HG02840 (cell line): ENCODE measurements around the gene TLCD1.

Experiments used
- ATAC-seq: cut with Tn5 transposase; IDR thresholded peaks from one replicate; pipeline ENCODE4 v1.9.1; 2021; ENCODE audit warnings: mild to moderate bottlenecking, moderate library complexity, moderate number of reproducible peaks; ENCODE audit not compliant: unreplicated experiment, low FRiP score

Gene TLCD1

GRCh38 chr17:28693869-28694268, 32.2 kb downstream of the TLCD1 start:
- no peak for ATAC-seq

GRCh38 chr17:28689011-28689410, 37.0 kb downstream of the TLCD1 start:
- no peak for ATAC-seq

GRCh38 chr17:28688481-28688880, 37.6 kb downstream of the TLCD1 start:
- no peak for ATAC-seq

GRCh38 chr17:28686296-28686695, 39.7 kb downstream of the TLCD1 start:
- no peak for ATAC-seq

- ATAC-seq, result no peak
These were observed 40.7 kb downstream of the TLCD1 start for GRCh38 chr17:28685366-28685765.

- ATAC-seq, result no peak
These were observed 41.1 kb downstream of the TLCD1 start for GRCh38 chr17:28684963-28685362.

- ATAC-seq, result no peak
These were observed 43.4 kb downstream of the TLCD1 start for GRCh38 chr17:28682655-28683054.

- ATAC-seq, result no peak
These were observed 50.1 kb downstream of the TLCD1 start for GRCh38 chr17:28675980-28676379.

GRCh38 chr17:28675490-28675889, 50.5 kb downstream of the TLCD1 start:
- ATAC-seq, result no peak
